Neural crest cell (in vitro differentiated cells): ENCODE results near the gene DSG2. TPM values are rescaled to one million over a fixed set of nuclear protein-coding genes. Genes with fewer than 3 reads are reported as not detected.

Experiments used
- DNase-seq: peaks from one replicate; pipeline ENCODE4 v3.0.0; 2021; ENCODE audit warnings: low read depth, mixed read lengths, low spot score
- H3K27ac Mint-ChIP-seq: one replicate; pipeline ENCODE4 v1.8.0; 2021; ENCODE audit warnings: mild to moderate bottlenecking, mixed read lengths; ENCODE audit not compliant: unreplicated experiment
- H3K27me3 Mint-ChIP-seq: 2 replicates; pipeline ENCODE4 v1.8.0; 2021; ENCODE audit warnings: low read depth, mild to moderate bottlenecking, mixed read lengths
- H3K36me3 Mint-ChIP-seq: 2 replicates; pipeline ENCODE4 v1.8.0; 2021; ENCODE audit warnings: low read depth, mild to moderate bottlenecking, mixed read lengths
- H3K4me1 Mint-ChIP-seq: 2 replicates; pipeline ENCODE4 v1.8.0; 2021; ENCODE audit warnings: mixed read lengths
- H3K4me3 Mint-ChIP-seq: one replicate; pipeline ENCODE4 v1.8.0; 2021; ENCODE audit warnings: mild to moderate bottlenecking, mixed read lengths
- H3K9me3 Mint-ChIP-seq: 2 replicates; pipeline ENCODE4 v1.8.0; 2021; ENCODE audit warnings: mixed read lengths
- CTCF ChIP-seq: fragments of 200-600 bp; sonication (generic); conservative IDR thresholded peaks from 2 replicates; pipeline ENCODE4 v1.5.0; 2021; ENCODE audit warnings: antibody characterized with exemption, mild to moderate bottlenecking
- total RNA-seq: library from RNA; stranded (reverse); gene quantifications from 2 replicates; pipeline ENCODE4 v1.2.1, GENCODE V29; 2021

Gene DSG2
- total RNA-seq, 1 donor from 2014 or later: 18.4 TPM

- Mint-ChIP-seq H3K9me3 (no peaks in the 10 kb centered on the region), H3K27ac (peak overlapping the region; percentile 24), H3K27me3 (peaks cover 2% of the 10 kb centered on the region), H3K36me3 (no peaks in the 10 kb centered on the region), H3K4me1 (no peaks in the 10 kb centered on the region), H3K4me3 (no peak overlapping the region)
- no peak for DNase-seq
- TF ChIP-seq CTCF: no peak
These were observed 10.5 kb upstream of the DSG2 start for GRCh38 chr18:31487246-31488015.

- H3K4me1 Mint-ChIP-seq: no peaks in the 10 kb centered on the region
These were observed 8.7 kb upstream of the DSG2 start for GRCh38 chr18:31489311-31489710.

GRCh38 chr18:31490387-31490786 lies 7.6 kb upstream of the DSG2 start:
- no peak for DNase-seq
- no peaks in the 10 kb centered on the region for H3K4me1 Mint-ChIP-seq
- no peak overlapping the region for H3K27ac Mint-ChIP-seq

More at GRCh38 chr18:31489311-31489710, 8.7 kb upstream of the DSG2 start:
- H3K4me3 Mint-ChIP-seq: no peak overlapping the region
- DNase-seq: no peak
- H3K27me3 Mint-ChIP-seq: peaks cover 2% of the 10 kb centered on the region
- H3K9me3 Mint-ChIP-seq: no peaks in the 10 kb centered on the region
- H3K27ac Mint-ChIP-seq: no peak overlapping the region
- no peaks in the 10 kb centered on the region for H3K36me3 Mint-ChIP-seq
- no peak for TF ChIP-seq CTCF

GRCh38 chr18:31490833-31491232 lies 7.1 kb upstream of the DSG2 start:
- no peak overlapping the region for H3K27ac Mint-ChIP-seq

More at GRCh38 chr18:31490387-31490786, 7.6 kb upstream of the DSG2 start:
- H3K36me3 Mint-ChIP-seq: no peaks in the 10 kb centered on the region
- no peak for TF ChIP-seq CTCF
- H3K4me3 Mint-ChIP-seq: no peak overlapping the region
- H3K9me3 Mint-ChIP-seq: no peaks in the 10 kb centered on the region
- peaks cover 3% of the 10 kb centered on the region for H3K27me3 Mint-ChIP-seq

GRCh38 chr18:31491586-31491985 lies 6.4 kb upstream of the DSG2 start:
- H3K9me3 Mint-ChIP-seq: no peaks in the 10 kb centered on the region
- no peaks in the 10 kb centered on the region for H3K36me3 Mint-ChIP-seq
- H3K27ac Mint-ChIP-seq: no peak overlapping the region
- no peaks in the 10 kb centered on the region for H3K4me1 Mint-ChIP-seq
- H3K4me3 Mint-ChIP-seq: no peak overlapping the region
- no peak for DNase-seq
- TF ChIP-seq CTCF: no peak
- H3K27me3 Mint-ChIP-seq: peaks cover 11% of the 10 kb centered on the region

More at GRCh38 chr18:31490833-31491232, 7.1 kb upstream of the DSG2 start:
- TF ChIP-seq CTCF: no peak
- no peak for DNase-seq
- no peaks in the 10 kb centered on the region for H3K36me3 Mint-ChIP-seq
- H3K4me1 Mint-ChIP-seq: no peaks in the 10 kb centered on the region
- peaks cover 7% of the 10 kb centered on the region for H3K27me3 Mint-ChIP-seq
- H3K4me3 Mint-ChIP-seq: no peak overlapping the region
- H3K9me3 Mint-ChIP-seq: no peaks in the 10 kb centered on the region
